Aorta (tissue), 5 donors: ENCODE measurements around the gene PCK2. TPM values are rescaled to one million over a fixed set of nuclear protein-coding genes. Genes with fewer than 3 reads are reported as not detected.
A peak's percentile ranks its signal among the peaks of the same experiment; 100 is the strongest.

Experiments
- ATAC-seq: fragments of 200-7000 bp; cut with Tn5 transposase; one replicate; pipeline ENCODE4 v1.9.1; 2022; ENCODE audit warnings: moderate library complexity; ENCODE audit not compliant: low FRiP score
- DNase-seq, 2 donors: peaks; one replicate each; pipeline ENCODE4 v3.0.0-alpha.2; 2020
- H3K27ac ChIP-seq, 2 donors: one replicate each; pipeline ENCODE4 v1.5.1; 2013; ENCODE audit warnings: low read length in 2 of 2, mild to moderate bottlenecking in 2 of 2, moderate library complexity in 2 of 2, control low read depth in 1 of 2, inconsistent platforms in 1 of 2, low read depth in 1 of 2
- H3K27me3 ChIP-seq, 2 donors: one replicate each; pipeline ENCODE4 v1.6.1; 2013; ENCODE audit warnings: control low read depth in 1 of 2, low read length in 1 of 2, mild to moderate bottlenecking in 1 of 2, moderate library complexity in 1 of 2; ENCODE audit not compliant: insufficient read depth in 2 of 2, control insufficient read depth in 1 of 2
- H3K36me3 ChIP-seq, 2 donors: one replicate each; pipeline ENCODE4 v1.6.1; 2013; ENCODE audit warnings: control low read depth in 1 of 2, low read length in 1 of 2, mild to moderate bottlenecking in 1 of 2; ENCODE audit not compliant: insufficient read depth in 2 of 2, control insufficient read depth in 1 of 2
- H3K4me1 ChIP-seq, 2 donors: one replicate each; pipeline ENCODE4 v1.6.1; 2013; ENCODE audit warnings: low read length in 2 of 2, control low read depth in 1 of 2, mild to moderate bottlenecking in 1 of 2, moderate library complexity in 1 of 2; ENCODE audit not compliant: insufficient read depth in 2 of 2, control insufficient read depth in 1 of 2
- H3K4me3 ChIP-seq, 2 donors: one replicate each; pipeline ENCODE4 v1.5.1; 2013; ENCODE audit warnings: low read length in 2 of 2, control low read depth in 1 of 2, mild to moderate bottlenecking in 1 of 2
- H3K9me3 ChIP-seq: one replicate; pipeline ENCODE4 v1.6.1; 2013; ENCODE audit warnings: mild to moderate bottlenecking, low read length; ENCODE audit not compliant: control insufficient read depth
- WGBS, 2 donors: extraction: QIAGEN DNeasy Blood & Tissue Kit; methylation state at CpG; one replicate each; pipeline ENCODE4 v1.1.7; 2013; 5-methylcytosine and 5-hydroxymethylcytosine counted together
- intact Hi-C, 2 donors: fragments of 100-400 bp; cut with DNase I; formaldehyde crosslinking; loops; one replicate each; pipeline versions ENCODE4 v1.14.2 to v1.15.0; 2022
- polyA plus RNA-seq, 2 donors: library from polyadenylated mRNA; stranded (reverse); fragments of 200-250 nt; gene quantifications; one replicate each; pipeline ENCODE4 v1.2.3, GENCODE V29; 2013
- total RNA-seq, 2 donors: library from RNA; stranded (reverse); fragmentation: NEBNext Ultra II Directional; extraction: Animal tissue kit (Norgen Biotek cat#: 25700); gene quantifications; one replicate each; pipeline ENCODE4 v1.2.1, GENCODE V29; 2021
- donor health status: healthy with polysubstance abuse.
- donor health status: Bipolar disorder and iron deficiency.
- donor health status: DM: no; HTN: no; CAD: no.
- donor health status: DM: no; HTN: no; CAD: no.
- donor health status: DM: yes; HTN: yes; CAD: no.

PCK2 gene
- total and polyA plus RNA-seq, 4 donors, result 14.7 to 82.5 (median 21.1) TPM

- H3K27ac ChIP-seq, result no peak overlapping the region
- no peaks in the 10 kb centered on the region for H3K36me3 ChIP-seq
- H3K27me3 ChIP-seq, result peaks cover 0 to 4% of the 10 kb centered on the region in 2 donors
- 9 to 14% methylated on average over 7 of the region's 7 CpGs for WGBS, 2 donors
- H3K4me1 ChIP-seq, result no peaks in the 10 kb centered on the region
- ATAC-seq, result no peak
- H3K9me3 ChIP-seq, result no peaks in the 10 kb centered on the region
- DNase-seq, result peak; percentile 47 to 73
- H3K4me3 ChIP-seq, result no peak overlapping the region
- intact Hi-C loops, result no loop called here
Measured at GRCh38 chr14:24072436-24072835, 21.7 kb upstream of the PCK2 start.

- ATAC-seq, result no peak
- Histone ChIP-seq H3K27me3 (peaks cover 0 to 4% of the 10 kb centered on the region in 2 donors), H3K4me1 (no peaks in the 10 kb centered on the region), H3K36me3 (no peaks in the 10 kb centered on the region), H3K27ac (no peak overlapping the region), H3K4me3 (no peak overlapping the region), H3K9me3 (no peaks in the 10 kb centered on the region)
- peak in 1 of 2 donors; percentile 29 for DNase-seq
- intact Hi-C loops, result no loop called here
- WGBS, 2 donors, result 86 to 88% methylated on average over 26 of the region's 26 CpGs
Measured at GRCh38 chr14:24072881-24073877, 20.9 kb upstream of the PCK2 start.

GRCh38 chr14:24074625-24075484 lies 19.3 kb upstream of the PCK2 start:
- H3K4me3 ChIP-seq, result no peak overlapping the region
- no peaks in the 10 kb centered on the region for H3K36me3 ChIP-seq
- DNase-seq, result no peak
- intact Hi-C loops, result no loop called here
- no peak overlapping the region for H3K27ac ChIP-seq
- H3K4me1 ChIP-seq, result no peaks in the 10 kb centered on the region
- no peaks in the 10 kb centered on the region for H3K9me3 ChIP-seq
- peaks cover 0 to 4% of the 10 kb centered on the region in 2 donors for H3K27me3 ChIP-seq
- WGBS, 2 donors, result 85 to 87% methylated on average over 11 of the region's 11 CpGs
- ATAC-seq, result no peak

GRCh38 chr14:24075485-24076301 lies 18.4 kb upstream of the PCK2 start:
- peaks cover 0 to 4% of the 10 kb centered on the region in 2 donors for H3K27me3 ChIP-seq
- no peaks in the 10 kb centered on the region for H3K4me1 ChIP-seq
- H3K36me3 ChIP-seq, result no peaks in the 10 kb centered on the region
- H3K9me3 ChIP-seq, result no peaks in the 10 kb centered on the region
- intact Hi-C loops, result no loop called here
- ATAC-seq, result no peak
- WGBS, 2 donors, result 78 to 82% methylated on average over 11 of the region's 11 CpGs
- DNase-seq, result no peak
- H3K27ac ChIP-seq, result no peak overlapping the region
- no peak overlapping the region for H3K4me3 ChIP-seq

GRCh38 chr14:24076302-24076601 lies 17.9 kb upstream of the PCK2 start:
- intact Hi-C loops, result no loop called here
- no peak for ATAC-seq

DNA sequence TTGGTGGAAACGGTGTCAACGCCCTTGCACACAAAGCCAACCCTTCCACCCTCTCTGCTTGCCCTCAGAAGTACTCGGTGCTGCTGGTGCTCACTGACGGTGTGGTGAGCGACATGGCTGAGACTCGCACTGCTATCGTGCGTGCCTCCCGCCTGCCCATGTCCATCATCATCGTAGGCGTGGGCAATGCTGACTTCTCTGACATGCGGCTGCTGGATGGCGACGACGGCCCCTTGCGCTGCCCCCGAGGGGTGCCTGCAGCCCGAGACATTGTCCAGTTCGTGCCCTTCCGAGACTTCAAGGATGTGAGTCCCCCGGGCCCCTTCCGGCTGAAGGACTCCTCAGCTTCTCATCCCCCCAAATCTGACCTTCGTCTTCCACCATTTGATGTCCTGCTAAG lies 17.0 kb upstream of the PCK2 start:
- H3K27me3 ChIP-seq, result peaks cover 0 to 4% of the 10 kb centered on the region in 2 donors

More at GRCh38 chr14:24076302-24076601, 17.9 kb upstream of the PCK2 start:
- Histone ChIP-seq H3K9me3 (no peaks in the 10 kb centered on the region), H3K27ac (no peak overlapping the region), H3K4me3 (no peak overlapping the region), H3K36me3 (no peaks in the 10 kb centered on the region), H3K4me1 (no peaks in the 10 kb centered on the region), H3K27me3 (peaks cover 0 to 4% of the 10 kb centered on the region in 2 donors)
- WGBS, 2 donors, result 90 to 93% methylated on average over 10 of the region's 10 CpGs
- DNase-seq, result no peak

DNA sequence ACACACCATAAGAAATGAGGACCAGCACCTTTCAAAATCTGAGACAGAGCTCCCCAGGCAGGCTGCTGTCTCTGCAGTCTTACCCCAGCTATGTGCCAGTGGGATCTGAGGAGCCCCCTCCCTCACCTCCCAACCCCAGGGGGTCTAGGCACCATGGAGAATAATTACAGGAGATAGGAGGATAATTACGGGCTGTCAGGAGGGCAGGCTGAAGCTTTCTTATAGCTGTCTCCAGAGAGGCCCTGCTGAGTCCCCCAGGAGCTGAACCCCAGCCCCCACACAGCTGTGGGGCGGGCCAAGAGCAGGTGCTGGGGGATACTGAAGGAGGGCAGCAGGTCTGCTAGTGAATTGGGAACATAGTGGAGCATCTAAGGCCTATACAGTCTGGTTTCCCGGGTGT lies 16.0 kb upstream of the PCK2 start:
- Histone ChIP-seq H3K4me3 (no peak overlapping the region), H3K9me3 (no peaks in the 10 kb centered on the region), H3K27ac (no peak overlapping the region), H3K27me3 (peaks cover 0 to 4% of the 10 kb centered on the region in 2 donors), H3K36me3 (no peaks in the 10 kb centered on the region), H3K4me1 (no peaks in the 10 kb centered on the region)
- DNase-seq (no peak), ATAC-seq (no peak)
- intact Hi-C loops, result no loop called here
- 82 to 85% methylated on average over 3 of the region's 3 CpGs for WGBS, 2 donors

More for the DNA sequence above, 17.0 kb upstream of the PCK2 start:
- H3K4me1 ChIP-seq, result no peaks in the 10 kb centered on the region
- H3K4me3 ChIP-seq, result no peak overlapping the region
- no peak overlapping the region for H3K27ac ChIP-seq
- no peak for ATAC-seq
- no peak for DNase-seq
- no peaks in the 10 kb centered on the region for H3K36me3 ChIP-seq
- intact Hi-C loops, result no loop called here
- no peaks in the 10 kb centered on the region for H3K9me3 ChIP-seq
- WGBS, 2 donors, result 93% methylated on average over 23 of the region's 23 CpGs

DNA sequence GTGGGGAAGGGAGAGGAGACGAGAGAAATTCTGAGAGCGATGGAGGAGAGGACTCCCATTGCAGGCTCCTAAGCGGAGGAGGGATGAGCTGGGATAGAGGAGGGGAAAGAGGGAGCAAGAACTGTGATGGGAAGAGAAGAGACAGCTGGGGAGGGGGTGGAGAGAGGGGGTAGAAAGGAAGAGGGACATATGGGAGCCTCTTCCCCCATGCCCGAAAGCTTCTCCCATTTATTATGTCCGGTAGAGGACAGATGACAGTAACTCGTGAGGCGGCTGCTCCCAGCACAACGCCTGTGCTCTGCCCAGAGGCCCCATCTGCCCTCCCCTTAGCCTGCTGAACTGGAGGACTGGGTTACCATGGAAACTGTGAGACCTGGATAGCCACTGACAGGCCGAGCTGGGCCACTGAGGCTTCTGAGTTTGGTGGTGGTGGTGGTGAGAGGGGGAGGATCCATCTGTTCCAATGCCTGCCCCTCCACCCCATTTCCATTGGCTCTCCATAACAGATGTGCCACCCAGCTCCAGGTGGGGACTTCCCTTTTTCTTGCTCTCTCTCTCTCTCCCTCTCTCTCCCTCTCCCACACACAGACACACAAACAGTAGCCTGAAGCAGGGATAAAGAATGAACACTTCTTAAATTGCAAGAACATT lies 14.5 kb upstream of the PCK2 start:
- ATAC-seq, result no peak

More for the DNA sequence above, 14.5 kb upstream of the PCK2 start:
- Histone ChIP-seq H3K9me3 (no peaks in the 10 kb centered on the region), H3K27me3 (peaks cover 0 to 4% of the 10 kb centered on the region in 2 donors), H3K27ac (no peak overlapping the region), H3K36me3 (no peaks in the 10 kb centered on the region), H3K4me1 (no peaks in the 10 kb centered on the region), H3K4me3 (no peak overlapping the region)
- 93 to 99% methylated on average over 9 of the region's 9 CpGs for WGBS, 2 donors
- intact Hi-C loops, result no loop called here
- DNase-seq, result no peak
